Stimulated activated CD4-positive, alpha-beta T cell treated with anti-CD3 and anti-CD28 coated beads, TNF-alpha, amount 100 ng/mL, for 48 hours (primary cell): ENCODE measurements around the gene ILKAP.

Source experiments
- DNase-seq, 3 donors: peaks; one replicate each; pipeline ENCODE4 v3.0.0-alpha.2; 2020; ENCODE audit warnings: low read depth in 3 of 3

The ILKAP gene

DNA sequence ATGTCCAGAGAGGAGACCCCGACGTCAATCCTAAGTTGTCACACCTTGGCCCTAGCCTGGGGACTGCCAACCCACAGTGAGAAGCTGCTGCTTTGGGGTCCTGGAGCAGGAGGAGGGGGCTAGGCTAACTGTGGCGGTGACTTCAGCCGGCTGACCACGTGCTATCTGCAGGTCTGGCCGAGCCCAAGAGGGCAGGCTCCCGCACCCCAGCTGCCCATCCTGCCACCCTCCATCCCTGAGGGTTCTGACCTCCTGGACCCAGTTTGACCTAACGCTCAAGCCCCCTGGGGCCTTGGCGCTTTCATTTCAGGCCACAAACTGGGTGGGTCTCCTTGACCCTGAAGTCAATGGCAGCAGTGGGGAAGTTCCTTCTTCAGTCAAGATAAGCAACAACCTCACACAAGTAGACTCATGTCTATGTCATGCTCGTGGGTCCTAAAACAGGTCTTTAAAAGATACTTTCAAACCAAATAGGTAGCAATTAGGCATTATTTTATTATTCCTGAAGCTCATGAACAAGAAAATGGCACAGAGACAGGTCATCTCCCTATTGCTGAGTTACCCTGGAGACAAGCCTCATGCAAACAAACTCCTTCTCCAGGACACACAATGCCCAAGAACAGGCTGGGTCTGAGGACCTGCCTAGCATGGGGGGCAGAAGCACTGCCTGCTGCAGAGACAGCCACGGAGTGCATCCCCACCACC, 34.1 kb upstream of the ILKAP start:
- DNase-seq: no peak

DNA sequence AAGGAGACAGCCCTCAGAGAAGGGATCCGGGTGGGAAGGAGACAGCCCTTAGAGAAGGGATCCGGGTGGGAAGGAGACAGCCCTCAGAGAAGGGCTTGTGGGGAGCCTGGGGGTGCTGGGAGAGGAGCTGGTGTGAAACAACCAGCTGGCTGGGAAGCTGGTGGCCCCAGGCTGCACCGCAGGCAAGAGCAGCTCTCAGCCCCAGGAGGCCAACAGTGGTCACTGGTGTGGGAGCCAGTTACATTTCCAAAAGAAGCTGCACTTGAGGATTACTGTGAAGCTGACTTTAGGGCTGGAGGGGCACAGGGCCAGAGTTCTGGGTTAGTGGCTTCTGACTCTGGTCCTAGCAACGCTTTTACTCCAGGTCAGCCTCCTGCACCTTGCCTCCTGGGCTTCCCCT, 33.1 kb upstream of the ILKAP start:
- no peak for DNase-seq

DNA sequence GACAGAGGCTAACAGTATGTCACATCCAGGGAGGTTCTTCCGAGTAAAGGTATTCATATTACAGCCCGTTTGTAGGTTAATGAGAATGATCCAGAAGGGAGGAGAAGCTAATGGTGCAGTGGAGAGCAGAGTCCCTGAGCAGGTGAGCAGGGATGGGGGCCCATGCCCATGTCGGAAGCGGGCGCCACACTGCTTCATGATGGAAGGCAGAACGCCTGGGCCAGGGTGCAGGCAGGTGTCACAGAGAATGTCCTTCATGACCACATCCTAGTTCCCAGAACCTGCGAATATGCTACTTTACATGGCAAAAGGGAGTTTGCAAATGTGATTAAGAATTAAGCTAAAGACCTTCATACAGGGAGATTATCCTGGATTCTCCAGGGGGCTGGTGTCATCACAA, 32.4 kb upstream of the ILKAP start:
- DNase-seq: no peak

DNA sequence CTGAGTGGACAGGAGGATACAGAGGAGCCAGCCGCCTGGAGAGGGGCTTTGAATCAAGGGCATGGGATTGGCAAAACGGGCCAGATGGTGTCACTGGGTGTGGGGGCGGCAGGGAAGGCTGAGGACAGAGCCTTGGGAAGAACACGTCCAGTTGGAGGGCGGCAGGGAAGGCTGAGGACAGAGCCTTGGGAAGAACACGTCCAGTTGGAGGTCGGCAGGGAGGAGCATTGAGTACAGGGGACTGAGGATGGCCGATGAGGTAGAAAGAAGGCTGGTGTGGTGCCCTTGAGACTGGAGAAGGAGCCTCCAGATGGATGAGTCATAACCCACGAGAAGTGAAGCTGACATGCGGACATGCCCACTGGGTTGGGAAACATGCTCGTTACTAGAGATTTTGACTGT, 31.8 kb upstream of the ILKAP start:
- no peak for DNase-seq

DNA sequence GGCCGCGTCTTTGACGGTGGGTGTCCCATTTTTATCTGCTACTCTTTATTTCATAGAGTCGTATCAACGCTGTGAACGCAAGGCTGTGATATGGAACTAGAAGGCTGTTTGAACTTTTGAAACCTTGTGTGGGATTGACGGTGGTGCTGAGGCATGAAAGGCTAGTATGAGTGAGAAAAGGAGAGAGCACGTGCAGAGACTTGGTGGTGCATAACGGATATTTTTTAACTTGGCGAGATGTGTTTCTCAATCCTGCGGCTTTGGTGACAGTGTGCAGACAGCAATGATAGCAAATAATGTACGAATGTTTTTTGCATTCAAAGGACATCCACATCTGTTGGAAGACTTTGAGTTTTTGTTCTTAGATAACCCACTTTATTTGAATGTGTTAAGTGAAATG, 30.1 kb upstream of the ILKAP start:
- no peak for DNase-seq

DNA sequence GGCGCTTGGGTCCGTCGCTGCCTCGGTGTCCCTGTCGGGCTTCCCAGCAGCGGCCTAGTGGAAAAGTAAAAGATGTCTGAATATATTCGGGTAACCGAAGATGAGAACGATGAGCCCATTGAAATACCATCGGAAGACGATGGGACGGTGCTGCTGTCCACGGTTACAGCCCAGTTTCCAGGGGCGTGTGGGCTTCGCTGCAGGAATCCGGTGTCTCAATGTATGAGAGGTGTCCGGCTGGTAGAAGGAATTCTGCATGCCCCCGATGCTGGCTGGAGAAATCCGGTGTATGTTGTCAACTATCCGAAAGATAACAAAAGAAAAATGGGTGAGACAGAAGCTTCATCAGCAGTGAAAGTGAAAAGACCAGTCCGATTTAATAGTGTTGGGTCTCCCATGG, 28.3 kb upstream of the ILKAP start:
- DNase-seq: no peak

DNA sequence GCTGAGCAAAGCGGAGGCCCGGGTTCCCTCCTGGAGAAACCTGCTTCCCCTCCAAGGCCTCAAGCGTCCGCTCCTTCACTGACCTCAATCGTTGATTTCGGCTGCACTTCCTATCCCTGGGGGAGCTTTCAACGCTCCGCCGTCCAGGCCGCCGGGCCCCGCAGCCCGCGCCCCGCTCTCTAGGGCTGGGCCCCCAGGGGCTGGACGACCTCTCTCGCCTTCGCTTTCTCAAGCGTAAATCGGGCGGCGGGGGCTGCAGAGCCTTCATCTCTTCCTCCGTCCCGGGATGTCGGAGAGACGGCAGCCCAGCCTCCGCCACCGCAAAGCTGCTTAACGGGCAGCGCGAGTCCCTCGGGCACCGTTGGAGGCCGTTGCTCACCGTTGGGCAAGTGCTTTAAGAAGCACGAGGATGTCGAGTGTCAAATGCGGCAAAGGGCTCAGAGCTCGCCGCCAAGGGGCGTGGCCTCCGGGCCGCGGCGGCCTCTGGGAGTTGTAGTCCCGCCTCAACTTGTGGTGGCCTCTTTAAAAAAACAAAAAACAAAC, 27.8 kb upstream of the ILKAP start:
- peak; percentile 37 to 66 (median 54) for DNase-seq

DNA sequence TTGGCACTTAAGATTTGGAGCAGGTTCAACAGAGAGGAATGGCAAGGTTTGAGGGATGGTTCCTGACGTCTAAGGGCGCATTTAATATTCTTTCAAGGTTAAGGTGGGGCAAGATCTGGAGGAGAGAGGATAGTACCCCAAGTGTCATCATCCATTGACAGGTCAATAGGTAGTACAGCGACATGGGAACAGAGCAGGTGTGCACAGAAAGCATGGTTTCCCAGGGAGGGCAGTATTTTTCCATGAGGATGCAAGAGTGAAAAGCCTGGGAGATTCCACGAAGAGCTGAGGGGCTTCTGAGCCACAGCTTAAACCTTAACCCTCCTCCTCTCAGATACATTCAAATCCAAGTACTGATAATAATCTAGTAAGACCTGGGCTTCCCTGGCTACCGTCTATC, 27.2 kb upstream of the ILKAP start:
- no peak for DNase-seq

DNA sequence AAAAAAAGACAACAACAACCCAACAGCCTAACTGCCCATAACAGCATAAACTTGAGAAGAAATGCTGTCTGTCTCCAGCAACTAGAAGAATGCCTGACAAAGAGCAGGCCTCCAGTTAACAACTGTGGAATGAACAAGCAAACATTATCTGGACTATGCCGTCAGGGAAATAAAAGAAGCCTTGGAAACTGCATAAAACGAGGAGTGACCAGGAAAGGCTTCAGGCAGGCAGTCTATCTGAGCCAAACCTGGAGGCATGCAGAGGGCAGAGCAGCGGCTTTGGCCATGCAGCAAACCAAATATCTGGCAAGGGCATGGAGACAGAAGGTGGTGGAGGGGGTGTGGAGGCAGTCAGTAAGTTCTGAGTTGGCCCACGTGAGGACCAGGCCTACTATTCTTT, 25.2 kb upstream of the ILKAP start:
- DNase-seq: no peak

DNA sequence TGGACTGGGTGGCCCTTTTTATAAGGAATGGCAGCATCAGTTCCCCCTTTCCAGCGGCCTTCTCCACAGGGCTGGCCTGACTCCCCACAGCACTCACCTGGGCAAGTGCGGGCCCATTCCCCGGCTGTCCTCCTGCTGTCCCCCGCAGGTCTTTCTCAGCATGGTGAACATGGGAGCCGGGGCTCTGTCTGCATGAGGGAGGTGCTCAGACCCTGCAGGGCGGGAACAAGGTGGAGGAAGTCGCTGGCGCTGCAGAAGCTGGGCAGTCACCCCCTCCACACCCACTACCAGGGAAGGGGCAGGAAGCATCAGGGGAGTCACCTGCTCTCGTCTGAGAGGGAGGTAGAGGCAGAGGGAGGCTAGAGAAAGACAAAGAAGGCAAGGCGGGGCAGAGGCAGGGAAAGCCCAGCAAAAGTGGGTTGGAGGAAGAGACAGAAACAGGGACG, 24.1 kb upstream of the ILKAP start:
- no peak for DNase-seq

DNA sequence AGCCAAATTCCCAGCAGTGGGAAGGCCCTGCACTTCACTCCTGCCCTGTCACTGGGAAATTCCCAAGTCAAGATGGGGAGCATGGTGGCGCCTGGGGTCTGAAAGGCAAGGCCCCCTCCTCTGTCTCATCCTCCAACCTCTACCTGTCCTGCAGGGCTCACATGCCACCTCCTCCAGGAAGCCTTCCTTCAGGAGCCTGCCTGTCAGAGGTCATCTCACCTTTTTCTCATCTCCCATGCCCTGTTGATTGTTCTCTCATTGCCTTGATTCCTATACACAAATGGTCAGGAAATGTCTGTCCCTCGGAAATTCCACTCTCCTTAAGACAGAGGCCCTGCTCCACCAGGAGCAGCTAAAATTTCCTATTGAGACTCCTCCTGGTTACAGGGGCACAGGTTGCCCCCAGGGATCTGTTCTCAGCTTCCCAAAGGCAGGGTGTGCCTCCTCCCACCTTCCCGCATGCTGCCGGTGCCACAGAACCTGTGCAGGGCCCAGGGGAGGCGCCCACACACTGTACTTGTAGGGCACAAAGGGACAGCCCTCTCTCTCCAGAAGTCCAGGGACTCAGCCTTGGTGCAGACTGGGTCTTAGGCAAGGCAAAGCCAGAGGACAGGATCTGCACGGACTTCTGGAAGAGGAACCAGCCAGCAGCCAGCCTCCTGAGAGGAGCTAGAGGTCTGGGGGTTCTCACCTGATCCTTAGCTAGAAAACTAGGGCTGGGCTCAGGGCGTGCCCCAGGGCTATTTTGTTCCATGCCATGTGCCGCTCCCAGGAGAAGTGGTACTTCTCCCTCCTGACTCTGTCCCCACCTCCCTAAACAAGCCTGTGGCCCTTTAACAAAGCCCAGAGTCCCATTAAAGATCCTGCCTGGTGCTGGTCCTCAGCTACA, 23.4 kb upstream of the ILKAP start:
- DNase-seq: no peak

DNA sequence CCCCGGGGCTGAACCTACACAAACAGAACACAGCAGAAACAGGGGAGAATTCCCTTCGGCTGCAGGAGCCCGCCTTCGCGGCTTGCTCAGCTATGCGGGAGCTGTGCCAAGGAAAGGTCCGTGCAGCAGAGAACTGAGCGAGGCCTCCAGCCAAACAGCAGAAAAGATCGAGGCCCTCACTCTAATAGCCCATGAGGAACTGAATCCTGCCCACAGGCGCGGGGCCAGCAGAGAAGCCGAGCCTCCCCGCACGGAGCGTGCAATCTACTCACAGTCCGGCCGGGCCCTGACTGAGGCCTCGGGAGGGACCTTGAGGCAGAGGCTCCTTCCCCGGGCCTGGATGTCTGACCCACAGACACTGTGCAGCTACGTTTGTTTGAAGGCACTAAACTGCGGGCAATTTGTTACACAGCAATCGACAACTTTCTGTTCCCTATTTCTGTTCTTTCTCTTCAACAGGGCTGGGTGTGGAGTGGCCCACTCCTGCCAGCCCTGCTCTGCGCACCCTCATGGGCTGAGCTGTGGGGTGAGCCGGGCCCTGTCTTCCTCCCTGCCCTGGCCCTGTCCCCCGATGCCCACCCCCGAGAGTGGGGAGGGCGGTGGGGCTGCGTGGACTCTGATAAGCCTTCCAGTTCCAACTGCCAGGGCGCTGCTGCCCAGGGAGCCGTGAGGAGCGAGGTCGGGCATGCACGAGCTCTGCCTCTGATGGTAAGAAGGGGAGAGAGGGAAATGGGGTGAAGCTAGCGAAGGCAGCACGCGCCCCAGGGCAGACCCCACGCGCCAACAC, 22.6 kb upstream of the ILKAP start:
- no peak for DNase-seq

DNA sequence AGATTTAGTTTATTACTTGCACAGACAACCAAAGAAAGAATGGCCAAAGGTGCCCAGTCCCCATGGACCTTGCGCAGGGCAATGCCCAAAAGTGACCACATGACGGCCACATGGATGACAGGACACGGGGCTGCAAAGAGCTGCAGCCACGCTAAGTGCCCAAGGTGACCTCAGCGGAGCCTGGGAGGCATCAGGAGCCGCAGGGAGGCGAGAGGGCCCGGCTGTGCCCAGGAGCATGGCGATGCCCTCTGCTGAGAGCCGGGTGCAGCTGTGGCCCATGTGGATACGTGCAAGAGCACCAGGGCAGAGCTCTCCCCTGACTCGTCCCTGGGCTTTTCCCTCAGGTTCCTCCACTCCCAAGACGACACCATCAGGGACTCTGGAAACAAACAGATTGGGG, 21.6 kb upstream of the ILKAP start:
- no peak for DNase-seq

DNA sequence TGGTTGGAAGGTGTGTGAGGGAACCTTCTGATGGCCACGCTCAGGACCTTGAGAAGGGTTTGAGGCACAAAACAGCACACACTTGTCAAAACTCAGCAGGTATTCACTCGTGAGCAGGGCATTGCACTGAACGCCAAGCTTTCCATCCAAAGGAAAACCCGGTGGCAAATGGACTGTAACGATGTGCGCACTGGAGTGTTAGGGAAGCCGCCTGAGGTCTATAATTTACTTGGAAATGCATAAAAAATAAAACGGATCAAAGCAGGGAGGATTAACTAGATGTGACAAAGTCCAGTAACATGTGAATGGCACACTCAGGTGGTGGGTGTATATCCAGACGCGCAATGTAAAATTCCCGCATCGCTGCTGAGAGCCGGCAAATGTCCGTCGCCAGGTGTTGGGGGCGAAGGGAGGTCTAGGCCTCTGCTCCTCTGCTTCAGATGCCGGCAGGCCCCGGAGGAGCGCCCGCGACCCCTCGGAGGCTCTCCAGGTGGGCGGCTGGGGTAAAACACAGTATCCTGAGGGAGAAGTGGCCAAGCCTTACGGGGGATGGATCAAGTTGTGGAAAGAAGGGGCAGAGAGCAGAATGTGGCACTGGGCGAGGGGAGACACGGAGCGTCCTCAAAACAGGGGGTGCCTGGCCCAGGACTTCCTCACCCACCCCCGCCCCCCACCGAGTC, 21.0 kb upstream of the ILKAP start:
- DNase-seq: no peak

DNA sequence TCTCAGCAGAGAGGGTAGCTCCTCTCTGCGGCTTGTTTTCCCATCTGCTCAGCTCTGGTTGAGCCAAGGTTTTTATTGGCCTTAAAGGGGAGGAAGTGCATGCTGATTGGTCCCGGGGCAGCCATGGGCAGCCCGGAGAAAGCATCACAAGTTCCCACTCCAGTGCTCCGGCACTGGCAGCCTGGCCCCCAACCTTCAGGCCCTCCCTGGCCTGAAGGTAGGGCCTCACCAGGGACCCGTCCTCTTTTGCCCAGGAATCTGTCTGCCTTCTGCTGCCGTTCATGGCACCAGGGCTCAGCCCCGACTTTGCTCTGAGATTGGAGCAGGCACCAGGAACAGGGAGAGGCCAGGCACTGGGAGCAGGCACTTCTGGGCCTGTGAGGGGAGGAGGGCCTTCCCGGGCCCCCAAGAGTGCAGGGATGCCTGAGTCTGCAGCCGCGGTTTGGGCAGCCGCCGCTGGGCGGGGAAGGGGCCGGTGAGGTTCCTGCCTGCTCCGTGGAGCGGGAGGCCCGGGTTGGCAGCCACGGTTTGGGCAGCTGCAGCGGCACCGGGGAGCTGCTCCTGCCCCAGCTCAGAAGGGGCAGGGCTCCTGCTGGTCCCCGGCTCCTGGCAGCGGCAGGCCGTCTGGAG, 17.5 kb upstream of the ILKAP start:
- no peak for DNase-seq

DNA sequence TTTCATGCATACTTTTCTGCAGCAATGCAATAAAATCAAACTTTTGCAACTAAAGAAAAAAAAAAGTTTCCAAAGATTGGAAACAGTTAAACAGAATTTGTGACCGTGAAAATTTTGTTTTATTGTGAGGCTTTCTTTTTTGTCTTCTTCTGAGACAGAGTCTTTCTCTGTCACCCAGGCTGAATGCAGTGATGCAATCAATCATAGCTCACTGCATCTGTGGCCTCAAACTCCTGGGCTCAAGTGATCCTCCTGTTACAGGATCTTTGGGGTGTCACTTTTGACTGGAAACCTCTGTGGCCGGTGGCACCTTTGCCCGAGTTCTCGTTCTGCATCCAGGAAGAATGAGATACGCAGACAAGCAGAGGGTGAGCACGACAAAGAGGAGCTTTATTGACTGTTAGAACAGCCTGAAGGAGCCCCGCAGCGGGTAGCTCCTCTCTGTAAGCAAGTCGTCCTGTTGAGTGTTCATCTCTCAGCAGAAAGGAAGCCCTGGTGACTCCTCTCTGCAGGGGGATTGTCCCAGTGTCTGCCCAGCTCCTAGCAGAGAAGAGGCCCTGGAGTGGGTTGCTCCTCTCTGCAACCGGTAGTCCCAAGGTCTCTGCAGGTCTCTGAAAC, 16.9 kb upstream of the ILKAP start:
- no peak for DNase-seq

DNA sequence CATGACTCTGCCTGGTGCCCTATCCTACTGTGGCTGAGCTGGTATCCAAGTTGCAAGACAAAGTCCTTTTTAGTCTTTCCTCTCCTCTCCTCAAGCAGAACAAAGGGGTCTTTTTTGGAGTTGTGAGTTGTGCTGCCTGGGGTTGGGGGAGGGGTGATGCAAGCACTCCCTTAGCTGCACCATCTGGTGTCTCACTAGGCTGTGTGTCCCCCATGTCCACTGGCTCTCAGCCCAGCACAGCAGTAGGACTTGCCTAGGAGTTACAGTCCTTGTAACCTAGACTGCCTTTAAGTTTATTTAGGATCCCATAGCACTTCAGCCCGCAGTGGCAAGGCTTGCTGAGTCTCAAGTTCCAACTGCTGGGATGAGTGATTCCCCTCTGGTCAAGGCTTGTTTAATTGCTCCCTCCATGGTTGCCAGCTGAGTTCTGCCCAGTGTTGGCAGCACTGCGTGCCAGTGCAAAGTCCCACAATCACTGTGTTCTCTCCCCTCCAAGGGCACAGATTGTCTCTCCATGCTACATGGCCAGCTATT, 13.2 kb upstream of the ILKAP start:
- DNase-seq: no peak

DNA sequence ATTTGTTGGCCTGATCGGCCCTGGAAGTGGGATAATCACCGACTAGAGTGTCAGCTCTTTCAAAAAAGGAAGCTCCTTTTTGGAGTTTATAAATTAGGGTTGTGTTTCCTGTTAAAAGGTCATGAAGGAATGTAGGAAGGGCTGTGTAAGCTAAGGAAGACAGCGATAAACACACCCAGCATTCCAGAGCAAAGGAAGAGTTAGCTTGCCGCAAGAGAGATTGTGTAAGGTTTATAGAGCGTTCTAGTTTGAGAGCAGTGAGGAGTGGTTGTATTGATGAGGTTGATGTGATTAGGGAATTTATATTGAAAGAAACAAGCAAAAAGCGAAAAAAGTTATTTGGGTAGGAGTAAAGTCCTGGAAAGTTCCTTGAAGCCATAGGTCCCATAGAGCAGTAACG, 3.5 kb upstream of the ILKAP start:
- DNase-seq: no peak

DNA sequence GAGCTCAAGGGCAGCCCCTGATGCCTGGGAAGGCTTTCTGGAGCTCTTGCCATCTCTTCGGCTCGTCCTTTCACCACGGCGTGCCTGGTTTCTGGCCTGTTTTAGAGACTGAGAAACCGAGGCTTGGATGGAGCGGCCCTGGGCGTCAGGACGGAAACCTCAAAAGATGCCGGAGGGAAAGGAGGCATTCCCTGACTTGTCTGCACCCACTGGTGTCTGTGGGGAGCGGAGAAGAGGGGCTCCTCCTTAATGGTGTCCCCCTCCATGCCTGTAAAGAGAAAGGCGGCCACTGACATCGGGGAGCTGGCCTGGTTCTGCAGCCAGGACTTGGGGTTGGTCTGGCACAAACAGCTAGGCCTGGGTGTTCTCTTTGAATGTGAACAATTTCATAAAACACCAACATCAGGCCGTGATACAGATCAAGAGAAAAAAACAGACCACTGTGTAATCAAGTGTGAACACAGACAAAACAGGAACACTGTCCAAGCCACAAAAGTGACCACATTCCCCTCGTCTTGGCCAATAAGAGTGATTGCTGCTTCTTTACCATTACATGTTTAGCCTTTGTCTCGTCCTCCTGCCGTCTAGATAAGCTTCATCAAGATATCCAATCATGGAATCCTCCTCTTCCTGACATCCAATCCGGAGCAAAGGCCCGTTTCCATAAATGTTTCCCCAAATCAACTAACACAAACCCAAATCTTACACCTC, 633 bp upstream of the ILKAP start:
- no peak for DNase-seq
